K562 (cell line): ENCODE measurements around the gene PAQR4. TPM values are rescaled to one million over a fixed set of nuclear protein-coding genes. Genes with fewer than 3 reads are reported as not detected.
A peak's percentile ranks its signal among the peaks of the same experiment; 100 is the strongest.

Experiments used
- ATAC-seq: fragments of 200-7000 bp; cut with Tn5 transposase; 3 replicates; pipeline ENCODE4 v1.9.1; 2020; ENCODE audit warnings: moderate library complexity
- BruUV-seq: library from RNA; stranded (reverse); fragments of 400-500 nt; replicated peaks from 2 replicates; lab custom pipeline; 2021; lab: Mats Ljungman, UMichigan
- CTCF ChIA-PET: fragments of 300-600 bp; formaldehyde crosslinking; extraction: SDS; loops from one replicate; lab custom pipeline; 2021; ENCODE audit warnings: low intra/inter-chr PET ratio; lab: Yijun Ruan, JAX
- POLR2A ChIA-PET: fragments of 300-600, 350-650 bp; sonication (Branson Sonifier 250); formaldehyde crosslinking; extraction: SDS; loops from one replicate; lab custom pipeline; 2021; ENCODE audit warnings: antibody characterized with exemption, inconsistent platforms; lab: Yijun Ruan, JAX
- DNase-seq, 4 experiments: peaks; one replicate each; pipeline versions ENCODE4 v3.0.0 to v3.0.0-alpha.2; 2011 to 2018; ENCODE audit warnings: low spot score in 3 of 4, mixed read lengths in 3 of 4; ENCODE audit errors: extremely low read depth in 1 of 4
- FAIRE-seq: peaks from 2 replicates; lab custom pipeline; 2011; peaks lifted over from hg19 to GRCh38; lab: Jason Lieb, UNC
- H2AFZ ChIP-seq: 2 replicates; pipeline ENCODE4 v1.6.0; 2011; ENCODE audit warnings: low read depth, low read length, control low read depth, inconsistent platforms
- H3K27ac ChIP-seq: fragments of 200-600 bp; 3 replicates; pipeline ENCODE4 v1.8.0; 2011; ENCODE audit warnings: low read depth, mild to moderate bottlenecking, control low read depth, inconsistent platforms, low read length, moderate library complexity, mixed read lengths; ENCODE audit errors: extremely low read depth
- H3K27me3 ChIP-seq, 2 experiments: fragments of 300-600 bp in 1 of 2; 2 replicates in 1 of 2; 3 replicates in 1 of 2; pipeline versions ENCODE4 v1.6.0 to v1.8.0; 2011; ENCODE audit warnings: inconsistent platforms in 2 of 2, low read length in 2 of 2, mild to moderate bottlenecking in 1 of 2, mixed read lengths in 1 of 2, moderate library complexity in 1 of 2; ENCODE audit not compliant: control insufficient read depth in 2 of 2, insufficient read depth in 2 of 2
- H3K36me3 ChIP-seq: fragments of 300-600 bp; 3 replicates; pipeline ENCODE4 v1.8.0; 2011; ENCODE audit warnings: mild to moderate bottlenecking, low read length, inconsistent platforms; ENCODE audit not compliant: control insufficient read depth, insufficient read depth
- H3K4me1 ChIP-seq, 2 experiments: fragments of 200-600 bp in 1 of 2; replicated peaks in 1 of 2; 2 replicates in 1 of 2; 3 replicates in 1 of 2; pipeline versions ENCODE4 v1.5.1 to v1.8.0; 2011; ENCODE audit warnings: inconsistent platforms in 2 of 2, low read length in 2 of 2, mild to moderate bottlenecking in 1 of 2, mixed read lengths in 1 of 2, moderate library complexity in 1 of 2; ENCODE audit not compliant: control insufficient read depth in 2 of 2, insufficient read depth in 2 of 2
- H3K4me2 ChIP-seq: 2 replicates; pipeline ENCODE4 v1.6.1; 2011; ENCODE audit warnings: low read length, control low read depth, inconsistent platforms, mixed read lengths; ENCODE audit not compliant: insufficient read depth
- H3K4me3 ChIP-seq: fragments of 200-600 bp; sonication (generic), shearing (Covaris generic); 2 replicates; pipeline ENCODE4 v1.5.1; 2016; ENCODE audit warnings: control low read depth, inconsistent platforms
- H3K79me2 ChIP-seq: fragments of 200-600 bp; 3 replicates; pipeline ENCODE4 v1.8.0; 2011; ENCODE audit warnings: low read length, inconsistent platforms; ENCODE audit not compliant: control insufficient read depth, insufficient read depth
- H3K9ac ChIP-seq, 2 experiments: 2 replicates each; pipeline versions ENCODE4 v1.6.0 to v1.6.1; 2011; ENCODE audit warnings: low read depth in 2 of 2, low read length in 2 of 2, control low read depth in 1 of 2, inconsistent platforms in 1 of 2, mild to moderate bottlenecking in 1 of 2, mixed read lengths in 1 of 2; ENCODE audit not compliant: insufficient read depth in 1 of 2
- H3K9me1 ChIP-seq: one replicate; pipeline ENCODE4 v1.6.0; 2011; ENCODE audit warnings: inconsistent platforms, mild to moderate bottlenecking, low read length, moderate library complexity; ENCODE audit not compliant: control insufficient read depth, insufficient read depth
- H3K9me3 ChIP-seq: replicated peaks from 2 replicates; pipeline ENCODE4 v1.5.1; 2011; ENCODE audit warnings: low read depth, low read length, inconsistent platforms; ENCODE audit not compliant: control insufficient read depth, insufficient read depth
- H4K20me1 ChIP-seq: replicated peaks from 2 replicates; pipeline ENCODE4 v1.6.1; 2011; ENCODE audit warnings: low read length, inconsistent platforms, mixed read lengths; ENCODE audit not compliant: control insufficient read depth, insufficient read depth
- ATF4 ChIP-seq: fragments of 450-650 bp; formaldehyde crosslinking; IDR thresholded peaks from 2 replicates; pipeline ENCODE4 v1.4.0; 2022; ENCODE audit warnings: mild to moderate bottlenecking, moderate library complexity
- BHLHE40 ChIP-seq: IDR thresholded peaks from 2 replicates; pipeline ENCODE4 v1.6.1; 2011; ENCODE audit warnings: low read length, improper control_type of control experiment
- GATAD2A ChIP-seq: fragments of 450-650 bp; IDR thresholded peaks from 2 replicates; pipeline ENCODE4 v1.6.1; 2017
- GTF2E2 ChIP-seq: fragments of 200-800 bp; sonication (Bioruptor generic); IDR thresholded peaks from 2 replicates; pipeline ENCODE4 v1.6.1; 2016; ENCODE audit warnings: missing genetic modification characterization, missing compliant biosample characterization
- HOMEZ ChIP-seq: fragments of 250-450 bp; sonication (Bioruptor Pico); IDR thresholded peaks from 2 replicates; pipeline ENCODE4 v1.4.0; 2020; ENCODE audit warnings: mild to moderate bottlenecking, moderate library complexity
- KDM1A ChIP-seq, 2 experiments: fragments of 450-650 bp; IDR thresholded peaks; 2 replicates each; pipeline ENCODE4 v1.6.1; 2016; ENCODE audit warnings: mild to moderate bottlenecking in 2 of 2
- MYBL2 ChIP-seq, 2 experiments: fragments of 450-650 bp in 1 of 2; sonication (generic) in 1 of 2; formaldehyde crosslinking in 1 of 2; IDR thresholded peaks; 2 replicates each; pipeline versions ENCODE4 v1.6.1 to v1.8.1; 2017 to 2022; ENCODE audit warnings: borderline replicate concordance in 1 of 2, inconsistent platforms in 1 of 2, low read depth in 1 of 2, mild to moderate bottlenecking in 1 of 2, missing genetic modification reagents in 1 of 2, moderate library complexity in 1 of 2
- PCBP1 ChIP-seq: fragments of 200-400 bp; formaldehyde crosslinking; IDR thresholded peaks from 2 replicates; pipeline ENCODE4 v1.6.1; 2018; ENCODE audit warnings: mild to moderate bottlenecking, low read depth, low read length; ENCODE audit not compliant: poor library complexity, severe bottlenecking
- POLR3G ChIP-seq: IDR thresholded peaks from 2 replicates; pipeline ENCODE4 v1.6.1; 2011; ENCODE audit not compliant: insufficient read length, insufficient replicate concordance; ENCODE audit errors: extremely low read depth
- SMARCE1 ChIP-seq: fragments of 450-650 bp; IDR thresholded peaks from 2 replicates; pipeline ENCODE4 v1.7.1; 2016; ENCODE audit warnings: mild to moderate bottlenecking
- SREBF1 ChIP-seq: fragments of 150-350 bp; IDR thresholded peaks from 2 replicates; pipeline ENCODE4 v1.6.1; 2014; ENCODE audit warnings: antibody characterized with exemption, low read depth, low read length, borderline replicate concordance
- STAT5B ChIP-seq: fragments of 250-450 bp; sonication (Bioruptor Pico); IDR thresholded peaks from 2 replicates; pipeline ENCODE4 v1.8.0; 2021; ENCODE audit warnings: mild to moderate bottlenecking, inconsistent platforms
- ZNF232 ChIP-seq: sonication (generic); formaldehyde crosslinking; IDR thresholded peaks from 2 replicates; pipeline ENCODE4 v1.8.0; 2022; ENCODE audit warnings: mild to moderate bottlenecking, missing genetic modification reagents
- ZNF347 ChIP-seq: fragments of 450-650 bp; formaldehyde crosslinking; IDR thresholded peaks from 2 replicates; pipeline ENCODE4 v1.4.0; 2020; ENCODE audit warnings: low read depth, mild to moderate bottlenecking, moderate library complexity
- ZNF436 ChIP-seq: fragments of 250-450, 450-650 bp; sonication (Bioruptor Pico); formaldehyde crosslinking; IDR thresholded peaks from 2 replicates; pipeline ENCODE4 v1.7.0; 2020; ENCODE audit warnings: mild to moderate bottlenecking
- ZNF551 ChIP-seq: fragments of 250-450 bp; sonication (Bioruptor Pico); IDR thresholded peaks from 2 replicates; pipeline ENCODE4 v1.5.0; 2021; ENCODE audit warnings: mild to moderate bottlenecking, moderate library complexity
- ZNF696 ChIP-seq: fragments of 250-450 bp; sonication (Bioruptor Pico); conservative IDR thresholded peaks from 2 replicates; pipeline ENCODE4 v1.4.0; 2020; ENCODE audit warnings: mild to moderate bottlenecking, moderate library complexity
- ZNF77 ChIP-seq: fragments of 250-450 bp; sonication (Bioruptor Pico); IDR thresholded peaks from 2 replicates; pipeline ENCODE4 v1.5.0; 2020
- ZSCAN32 ChIP-seq: fragments of 450-650 bp; formaldehyde crosslinking; IDR thresholded peaks from 2 replicates; pipeline ENCODE4 v1.4.0; 2020; ENCODE audit warnings: mild to moderate bottlenecking, moderate library complexity
- WGBS: fragments of 100-300 bp; shearing (Covaris generic); methylation state at CpG from one replicate; pipeline ENCODE4 v1.1.6; 2016; ENCODE audit warnings: low coverage, mixed read lengths; ENCODE audit not compliant: insufficient coverage; ENCODE audit errors: missing lambda C conversion rate; 5-methylcytosine and 5-hydroxymethylcytosine counted together
- in situ Hi-C: fragments of 300-500 bp; cut with MboI; formaldehyde crosslinking; loops from 4 replicates; pipeline ENCODE4 v1.15.0; 2018; ENCODE audit warnings: inconsistent platforms, mixed read lengths
- intact Hi-C: fragments of 100-400 bp; cut with micrococcal nuclease; formaldehyde crosslinking; loops from 2 replicates; pipeline ENCODE4 v1.14.2; 2022
- polyA plus RNA-seq, 8 experiments: library from polyadenylated mRNA; depleted of rRNA in 4 of 8; stranded (reverse) in 5 of 8; unstranded in 3 of 8; fragments of >200 nt; fragmentation: Nextera tagmentation in 2 of 8; fragmentation: Illumina TruSeq in 1 of 8; extraction: Ambion mirVana in 2 of 8; extraction: Trizol in 1 of 8; gene quantifications; 2 replicates each; pipeline versions ENCODE4 v1.2.1 to v1.2.3, GENCODE V29; 2011 to 2014; ENCODE audit warnings: inconsistent platforms in 1 of 8, missing spikeins in 1 of 8
- total RNA-seq, 7 experiments: library from RNA; depleted of rRNA in 6 of 7; stranded (reverse); fragments of >200 nt in 6 of 7; fragmentation: Illumina TruSeq in 2 of 7; extraction: Trizol in 2 of 7; gene quantifications; 2 replicates each; pipeline versions ENCODE4 v1.2.1 to v1.2.3, GENCODE V29; 2011 to 2021; ENCODE audit warnings: low replicate concordance in 1 of 7

PAQR4 gene
- total and polyA plus RNA-seq, 9 of the 15 experiments (the other 6 are each of a cell fraction or from before 2014, with no cell fraction given), result 0.62 to 40.4 (median 19.5) TPM

- peaks cover 22% of the 10 kb centered on the region; the same call in 2 of the 3 replicates for H3K36me3 ChIP-seq
- H4K20me1 ChIP-seq, result peaks cover 28% of the 10 kb centered on the region
- peak overlapping the region; percentile 46; the same call in 1 of the 2 replicates for H2AFZ ChIP-seq
- DNase-seq (peak; percentile 76 to 78 (median 78)), ATAC-seq (peak; percentile 32), FAIRE-seq (no peak)
- WGBS, result 1% methylated on average over 36 of the region's 57 CpGs
- intact Hi-C loops, result loop anchor here (1.0 to 10.0 kb wide), 2 partner anchors 13 to 56 kb away; partner anchors contain the start of genes KREMEN2 and PAQR4
- TSS peak; percentile 59 for BruUV-seq
- H3K9me1 ChIP-seq, result peaks cover 2% of the 10 kb centered on the region
- H3K4me1 ChIP-seq, result peaks cover 36 to 92% of the 10 kb centered on the region in 2 experiments
- peak overlapping the region; percentile 83 for H3K4me2 ChIP-seq
- no peaks in the 10 kb centered on the region for H3K27me3 ChIP-seq
- peak overlapping the region; percentile 88 to 94 for H3K9ac ChIP-seq
- peak overlapping the region; percentile 90 for H3K27ac ChIP-seq
- H3K4me3 ChIP-seq, result peak overlapping the region; percentile 82
- CTCF ChIA-PET, result no interaction called here
- in situ Hi-C loops, result no loop called here
- no peaks in the 10 kb centered on the region for H3K9me3 ChIP-seq
- POLR2A ChIA-PET, result interaction anchor here (0.8 to 3.3 kb wide), 7 partner anchors 10 to 54 kb away, joined by 3 to 29 read pairs (median 6); no protein-coding TSS in a partner anchor
- H3K79me2 ChIP-seq, result peaks cover 42% of the 10 kb centered on the region
- no peak for TF ChIP-seq HOMEZ (CRISPR knock-in tag)
- no peak for TF ChIP-seq ZNF551 (CRISPR knock-in tag)
- TF ChIP-seq ZNF347 (CRISPR knock-in tag), result no peak
- 0 out of 2 replicates have a peak, but pooled peaks have one; percentile 9 for TF ChIP-seq GTF2E2 (tag)
- TF ChIP-seq ATF4 (CRISPR knock-in tag), result no peak
- TF ChIP-seq MYBL2 (IDR thresholded peaks at IDR 0.05; ENCODE audit: low read depth), result no peak
- TF ChIP-seq MYBL2 (CRISPR knock-in tag; IDR thresholded peaks at IDR 0.05; ENCODE audit: borderline replicate concordance), result no peak
- TF ChIP-seq SREBF1, result no peak
- TF ChIP-seq ZNF696 (CRISPR knock-in tag), result no peak
- peak; percentile 85 for TF ChIP-seq SMARCE1
- no peak for TF ChIP-seq POLR3G
- TF ChIP-seq ZNF232, result no peak
- no peak; a peak in 1 of 4 replicates for TF ChIP-seq KDM1A (IDR thresholded peaks at IDR 0.05)
- no peak for TF ChIP-seq ZSCAN32 (CRISPR knock-in tag)
- no peak for TF ChIP-seq STAT5B
- no peak for TF ChIP-seq ZNF77 (CRISPR knock-in tag)
- TF ChIP-seq BHLHE40, result no peak; the same call in 1 of the 2 replicates
- no peak for TF ChIP-seq GATAD2A
- no peak for TF ChIP-seq PCBP1
- no peak for TF ChIP-seq ZNF436 (CRISPR knock-in tag)
Observed at GRCh38 chr16:3020604-3021448, 51.7 kb downstream of the PAQR4 start.
